D341Med (cell line): ENCODE results near the gene CORO6.
A peak's percentile ranks its signal among the peaks of the same experiment; 100 is the strongest.
"Not testable (repeated sequence)": the region's sequence is repeated elsewhere in the genome, so short reads cannot be mapped to it uniquely, and the experiment has no call there.

Experiments used
- DNase-seq: peaks from one replicate; pipeline ENCODE4 v3.0.0; 2012; ENCODE audit warnings: low spot score

Gene CORO6

GRCh38 chr17:29622337-29623282, at the start of gene CORO6:
Gene CORO6 (minus strand): TSS chr17:29622912. CDS start chr17:29621421, 1,491 bp downstream.
- DNase-seq: peak; percentile 77

GRCh38 chr17:29671661-29672060, 48.9 kb upstream of the CORO6 start:
- DNase-seq: no peak

GRCh38 chr17:29669266-29669665, 46.6 kb upstream of the CORO6 start:
- no peak for DNase-seq

- DNase-seq: no peak
Measured at GRCh38 chr17:29667969-29668368, 45.3 kb upstream of the CORO6 start.

GRCh38 chr17:29665481-29665810, 42.7 kb upstream of the CORO6 start:
- no peak for DNase-seq

- DNase-seq: no peak
Measured at GRCh38 chr17:29664743-29665480, 42.2 kb upstream of the CORO6 start.

- DNase-seq: no peak
Measured at GRCh38 chr17:29663155-29663554, 40.4 kb upstream of the CORO6 start.

GRCh38 chr17:29661213-29661612, 38.5 kb upstream of the CORO6 start:
- no peak for DNase-seq

- DNase-seq: no peak
Measured at GRCh38 chr17:29659155-29659554, 36.4 kb upstream of the CORO6 start.

- DNase-seq: no peak
Measured at GRCh38 chr17:29655323-29655722, 32.6 kb upstream of the CORO6 start.

- DNase-seq: no peak
Measured at GRCh38 chr17:29653995-29654714, 31.4 kb upstream of the CORO6 start.

GRCh38 chr17:29652976-29653375, 30.3 kb upstream of the CORO6 start:
- no peak for DNase-seq

- not testable (repeated sequence) for DNase-seq
Measured at GRCh38 chr17:29651913-29652312, 29.2 kb upstream of the CORO6 start.

GRCh38 chr17:29650396-29650795, 27.7 kb upstream of the CORO6 start:
- no peak for DNase-seq

GRCh38 chr17:29649359-29649758, 26.6 kb upstream of the CORO6 start:
- DNase-seq: no peak

GRCh38 chr17:29648005-29648404, 25.3 kb upstream of the CORO6 start:
- DNase-seq: no peak

GRCh38 chr17:29645515-29646051, 22.9 kb upstream of the CORO6 start:
- DNase-seq: no peak

GRCh38 chr17:29643817-29644160, 21.1 kb upstream of the CORO6 start:
- no peak for DNase-seq

GRCh38 chr17:29642171-29642611, 19.5 kb upstream of the CORO6 start:
- no peak for DNase-seq

- DNase-seq: no peak
Measured at GRCh38 chr17:29640981-29641642, 18.4 kb upstream of the CORO6 start.

GRCh38 chr17:29640413-29640812, 17.7 kb upstream of the CORO6 start:
- DNase-seq: no peak

GRCh38 chr17:29633886-29634285, 11.2 kb upstream of the CORO6 start:
- no peak for DNase-seq
